Measurements from ENCODE around the gene DLD.

GRCh38 chr7:107909445-107909844, 18.5 kb downstream of the DLD start:
- no peak for TF ChIP-seq POLR2A (IDR thresholded peaks at IDR 0.05; ENCODE audit: low read depth, low read length)
- no peak for TF ChIP-seq POLR2AphosphoS5 (IDR thresholded peaks at IDR 0.05; ENCODE audit: low read depth, low read length)

Data from GM12892 (cell line).